Stomach (tissue), 4 donors: ENCODE results near the gene PABPN1.

Experiments
- CTCF ChIP-seq, 7 experiments: fragments of 450-650 bp in 4 of 7; fragments of 200-600 bp in 3 of 7; sonication (generic) in 3 of 7; IDR thresholded peaks; one replicate each; pipeline ENCODE4 v1.5.1; 2016 to 2019; ENCODE audit warnings: antibody characterized with exemption in 7 of 7, control low read depth in 2 of 7, mild to moderate bottlenecking in 1 of 7
- POLR2A ChIP-seq, 4 donors: fragments of 450-650 bp; IDR thresholded peaks; one replicate each; pipeline ENCODE4 v1.6.1; 2016; ENCODE audit warnings: antibody characterized with exemption in 4 of 4, control low read depth in 2 of 4, mild to moderate bottlenecking in 1 of 4, moderate library complexity in 1 of 4

- no peak for TF ChIP-seq CTCF (IDR thresholded peaks at IDR 0.05)
- no peak for TF ChIP-seq POLR2A (IDR thresholded peaks at IDR 0.05)
These were observed 40.1 kb downstream of the PABPN1 start for GRCh38 chr14:23361320-23361719.
